Measurements from ENCODE around the gene SDCCAG8. TPM values are rescaled to one million over a fixed set of nuclear protein-coding genes. Genes with fewer than 3 reads are reported as not detected.

Gene SDCCAG8
- total and polyA plus RNA-seq, 8 donors, result 24.3 to 37.1 (median 30.0) TPM

- DNase-seq (no peak), ATAC-seq (peak in 2 of 4 donors; percentile 49 to 50)
- peaks cover 0 to 38% (median 4%) of the 10 kb centered on the region in 3 donors for H3K36me3 ChIP-seq
Observed at GRCh38 chr1:243286409-243287122, 30.7 kb downstream of the SDCCAG8 start.

GRCh38 chr1:243287123-243287460, 31.3 kb downstream of the SDCCAG8 start:
- Histone ChIP-seq H3K9me3 (no peaks in the 10 kb centered on the region), H3K27ac (peak overlapping the region in 2 of 4 donors; percentile 16 to 51), H3K4me3 (no peak overlapping the region), H3K4me1 (no peaks in the 10 kb centered on the region), H3K27me3 (no peaks in the 10 kb centered on the region), H3K36me3 (peaks cover 0 to 33% (median 4%) of the 10 kb centered on the region in 3 donors)
- no peak for DNase-seq
- peak in 2 of 4 donors; percentile 39 to 40 for ATAC-seq
- intact Hi-C loops (cut with DNase I), result no loop called here
- FAIRE-seq, result no peak
- 70 to 78% methylated on average over 2 of the region's 2 CpGs for WGBS, 2 donors
- no peak for TF ChIP-seq CTCF (IDR thresholded peaks at IDR 0.05)

More at GRCh38 chr1:243286409-243287122, 30.7 kb downstream of the SDCCAG8 start:
- Histone ChIP-seq H3K9me3 (no peaks in the 10 kb centered on the region), H3K27ac (peak overlapping the region in 2 of 4 donors; percentile 16 to 51), H3K4me1 (no peaks in the 10 kb centered on the region), H3K27me3 (no peaks in the 10 kb centered on the region), H3K4me3 (no peak overlapping the region)
- no peak for FAIRE-seq
- WGBS, 2 donors, result 73 to 84% methylated on average over 8 of the region's 8 CpGs
- intact Hi-C loops (cut with DNase I), result no loop called here
- TF ChIP-seq CTCF (IDR thresholded peaks at IDR 0.05), result no peak

- Histone ChIP-seq H3K9me3 (no peaks in the 10 kb centered on the region), H3K4me3 (no peak overlapping the region), H3K36me3 (peaks cover 0 to 33% (median 4%) of the 10 kb centered on the region in 3 donors), H3K27ac (peak overlapping the region in 2 of 4 donors; percentile 51 to 61), H3K4me1 (no peaks in the 10 kb centered on the region), H3K27me3 (no peaks in the 10 kb centered on the region)
- ATAC-seq (peak in 3 of 4 donors; percentile 43 to 82 (median 82)), DNase-seq (no peak), FAIRE-seq (no peak)
- intact Hi-C loops (cut with DNase I), result no loop called here
- no peak for TF ChIP-seq CTCF (IDR thresholded peaks at IDR 0.05)
- WGBS, 2 donors, result 51 to 60% methylated on average over 1 of the region's 1 CpG
Observed at GRCh38 chr1:243287652-243288051, 31.8 kb downstream of the SDCCAG8 start.

- TF ChIP-seq CTCF (IDR thresholded peaks at IDR 0.05), result no peak
- ATAC-seq, result no peak
- Histone ChIP-seq H3K9me3 (no peaks in the 10 kb centered on the region), H3K36me3 (peaks cover 0 to 33% (median 4%) of the 10 kb centered on the region in 3 donors), H3K4me1 (no peaks in the 10 kb centered on the region), H3K27me3 (no peaks in the 10 kb centered on the region), H3K4me3 (no peak overlapping the region), H3K27ac (peak overlapping the region in 2 of 4 donors; percentile 51 to 61)
- intact Hi-C loops (cut with DNase I), result no loop called here
- no peak for FAIRE-seq
- DNase-seq, result no peak
- 80 to 83% methylated on average over 6 of the region's 6 CpGs for WGBS, 2 donors
Observed at GRCh38 chr1:243288062-243288461, 32.2 kb downstream of the SDCCAG8 start.

- intact Hi-C loops (cut with DNase I), result no loop called here
- no peaks in the 10 kb centered on the region for H3K27me3 ChIP-seq
- FAIRE-seq (no peak), ATAC-seq (no peak), DNase-seq (no peak)
- H3K36me3 ChIP-seq, result peaks cover 0 to 26% (median 4%) of the 10 kb centered on the region in 3 donors
- no peak for TF ChIP-seq CTCF (IDR thresholded peaks at IDR 0.05)
- H3K9me3 ChIP-seq, result no peaks in the 10 kb centered on the region
- 93 to 98% methylated on average over 1 of the region's 1 CpG for WGBS, 2 donors
- no peak overlapping the region for H3K4me3 ChIP-seq
- no peaks in the 10 kb centered on the region for H3K4me1 ChIP-seq
- no peak overlapping the region for H3K27ac ChIP-seq
Observed at GRCh38 chr1:243291292-243291691, 35.5 kb downstream of the SDCCAG8 start.
